Activated CD4-positive, alpha-beta T cell treated with anti-CD3 and anti-CD28 coated beads for 4 hours (primary cell): Measurements from ENCODE around the gene TOMM5.
A peak's percentile ranks its signal among the peaks of the same experiment; 100 is the strongest.
"Not testable (repeated sequence)": the region's sequence is repeated elsewhere in the genome, so short reads cannot be mapped to it uniquely, and the experiment has no call there.

Experiments
- DNase-seq, 2 donors: peaks; one replicate each; pipeline ENCODE4 v3.0.0-alpha.2; 2020

TOMM5 gene

DNA sequence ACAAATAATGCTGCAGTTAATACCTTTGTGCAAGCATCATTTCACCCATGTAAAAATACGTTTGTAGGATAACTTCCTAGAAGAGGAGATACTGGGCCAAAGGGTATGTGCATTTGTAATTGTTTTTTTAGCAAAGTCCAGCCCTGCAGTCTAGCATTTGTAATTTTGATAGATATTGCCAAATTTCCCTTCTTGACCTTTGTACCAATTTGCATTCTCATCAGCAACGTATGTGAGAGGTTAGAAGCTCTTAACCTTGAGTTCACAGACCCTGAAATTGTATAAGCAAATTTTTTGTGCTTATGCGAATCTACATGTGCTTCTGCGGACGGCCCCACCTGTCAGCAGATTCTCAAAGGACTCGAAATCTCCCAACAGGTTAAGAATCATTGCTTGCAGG lies 18.6 kb upstream of the TOMM5 start:
- no peak for DNase-seq

DNA sequence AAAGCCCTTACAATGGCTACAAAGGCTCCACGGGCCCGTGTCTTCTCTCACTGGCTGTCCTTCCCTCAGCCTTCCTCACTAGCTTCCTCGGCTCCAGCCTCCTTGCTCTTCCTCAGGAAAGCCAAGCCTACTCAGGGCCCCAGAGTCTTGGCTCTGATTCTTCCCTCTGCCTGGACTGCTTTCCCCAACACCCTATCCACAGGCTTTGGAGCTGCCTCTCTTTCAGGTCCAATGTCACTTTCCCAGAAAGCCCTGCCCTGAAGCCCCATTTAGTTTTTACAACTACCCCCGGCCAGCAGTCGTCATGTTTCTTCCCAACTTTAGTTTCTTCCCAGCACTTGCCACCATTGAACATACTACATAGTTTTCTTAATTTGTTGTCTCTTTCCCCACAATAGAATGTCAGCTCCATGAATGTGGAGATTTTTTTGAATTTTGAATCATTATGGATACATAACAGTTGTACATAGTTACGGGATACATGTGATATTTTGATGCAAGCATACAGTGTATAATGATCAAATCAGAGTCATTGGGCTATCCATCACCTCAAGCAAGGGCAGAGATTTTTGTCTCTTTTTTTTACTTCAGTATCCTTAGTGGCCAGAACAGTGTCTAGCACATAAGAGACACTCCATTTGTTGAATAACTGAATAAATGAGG lies 17.5 kb upstream of the TOMM5 start:
- DNase-seq: no peak

DNA sequence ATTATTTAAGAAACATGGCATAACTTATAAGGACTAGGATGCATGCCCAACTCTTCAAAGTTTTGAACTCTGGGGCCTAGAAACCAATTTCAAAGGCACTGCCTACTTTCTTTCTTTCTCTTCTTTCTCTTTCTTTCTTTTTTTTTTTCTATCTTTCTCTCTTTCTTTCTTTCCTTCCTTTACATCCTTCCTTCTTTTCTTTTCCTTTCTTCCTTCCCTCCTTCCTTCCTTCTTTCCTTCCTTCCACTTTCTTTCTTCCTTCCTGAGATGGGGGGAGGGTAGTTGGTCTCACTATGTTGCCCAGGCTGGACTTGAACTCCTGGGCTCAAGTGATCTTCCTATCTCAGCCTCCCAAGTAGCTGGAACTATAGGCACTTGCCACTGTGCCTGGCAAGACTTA lies 15.9 kb upstream of the TOMM5 start:
- no peak for DNase-seq

- no peak for DNase-seq
Observed at GRCh38 chr9:37604296-37604695, 11.9 kb upstream of the TOMM5 start.

- no peak for DNase-seq
Observed at GRCh38 chr9:37602817-37603216, 10.4 kb upstream of the TOMM5 start.

DNA sequence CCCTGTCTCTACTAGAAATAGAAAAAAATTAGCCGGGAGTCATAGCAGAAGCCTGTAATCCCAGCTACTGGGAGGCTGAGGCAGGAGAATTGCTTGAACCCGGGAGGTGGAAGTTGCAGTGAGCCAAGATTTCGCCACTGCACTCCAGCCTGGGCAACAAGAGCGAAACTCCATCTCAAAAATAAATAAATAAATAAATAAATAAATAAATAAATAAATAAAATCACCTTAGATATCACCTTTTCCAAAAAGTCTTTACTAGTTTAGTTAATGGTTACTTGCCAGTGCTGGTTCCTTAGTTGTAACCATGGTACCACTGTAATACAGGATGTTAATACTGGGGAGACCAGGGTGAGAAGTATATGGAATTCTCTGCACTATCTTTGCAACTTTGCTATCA lies 9.7 kb upstream of the TOMM5 start:
- DNase-seq: not testable (repeated sequence)

- no peak for DNase-seq
Observed at GRCh38 chr9:37596504-37596903, 4.1 kb upstream of the TOMM5 start.

GRCh38 chr9:37593883-37594448 lies 1.6 kb upstream of the TOMM5 start:
- DNase-seq: no peak

- DNase-seq: no peak
Observed at GRCh38 chr9:37587521-37587920, 4.9 kb downstream of the TOMM5 start.

DNA sequence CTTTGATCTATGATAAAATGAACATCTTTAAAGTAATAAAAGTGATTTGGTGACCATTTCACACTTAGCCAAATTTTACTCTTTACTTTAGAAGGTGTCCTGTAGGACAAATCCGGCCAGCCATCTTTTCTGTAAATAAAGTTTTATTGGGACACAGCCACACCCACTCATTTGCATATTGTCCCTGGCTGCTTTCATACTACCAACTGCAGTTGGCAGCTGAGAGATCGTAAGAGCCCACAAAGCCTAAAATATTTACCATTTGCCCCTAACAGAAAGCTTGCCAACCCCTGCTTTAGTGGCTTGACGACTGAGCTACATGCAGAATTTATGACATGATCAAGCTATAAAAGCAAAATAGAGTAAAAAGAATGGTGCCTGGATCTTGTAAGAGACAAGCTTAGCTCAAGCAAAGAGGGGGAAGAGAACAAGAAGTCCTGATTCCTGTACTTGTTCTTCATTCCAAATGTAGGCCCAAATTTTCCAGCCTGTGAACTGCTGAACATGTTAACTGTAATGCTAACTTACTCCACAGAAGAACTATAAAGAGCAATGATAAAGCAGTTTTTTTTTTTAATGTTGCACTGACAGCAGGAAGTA lies 8.8 kb downstream of the TOMM5 start:
- no peak for DNase-seq

GRCh38 chr9:37582548-37583157 lies 9.7 kb downstream of the TOMM5 start:
- no peak for DNase-seq

- peak; percentile 22 to 29 for DNase-seq
Observed at GRCh38 chr9:37575921-37576721, 16.3 kb downstream of the TOMM5 start, which contains the start of gene FBXO10. FBXO10 (minus strand) TSS chr9:37576380; CDS start chr9:37541768, 34,612 bp downstream.

DNA sequence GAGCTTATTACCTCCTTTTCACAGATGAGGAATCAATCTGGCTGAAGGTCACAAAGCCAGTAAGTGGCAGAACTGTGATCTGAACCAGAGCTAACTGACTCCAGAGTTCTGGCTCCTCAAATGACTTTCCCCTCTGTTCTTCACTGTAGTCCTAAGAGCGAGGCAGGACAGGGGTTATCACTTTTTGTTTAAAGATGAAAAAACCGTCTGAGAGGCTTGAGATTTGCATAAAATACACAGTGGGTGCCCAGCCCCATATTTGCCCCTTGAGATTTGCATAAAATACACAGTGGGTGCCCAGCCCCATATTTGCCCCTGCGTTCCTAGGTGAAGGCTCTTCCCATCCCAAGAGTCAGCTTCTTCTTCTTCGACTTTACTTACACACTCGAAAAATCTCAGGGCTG lies 16.9 kb downstream of the TOMM5 start:
- DNase-seq: no peak

DNA sequence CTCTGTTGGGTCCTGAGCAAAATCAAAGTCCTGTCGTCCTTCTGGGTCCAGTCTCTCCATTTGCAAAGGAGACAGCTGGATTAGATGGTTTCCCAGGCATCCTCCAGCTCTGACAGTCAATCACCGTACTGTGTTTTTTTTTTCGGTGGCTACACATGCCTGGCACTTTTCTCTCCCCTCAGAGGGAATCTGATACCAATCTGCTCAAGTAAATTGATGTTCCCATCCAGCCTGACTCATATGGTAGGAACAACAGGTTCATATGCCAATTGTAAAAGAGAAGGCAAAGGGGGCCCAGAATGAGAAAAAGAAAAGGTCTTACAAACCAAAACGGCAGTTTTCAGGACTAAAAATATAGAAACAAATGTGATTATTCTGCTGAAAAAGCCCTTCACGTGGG lies 17.4 kb downstream of the TOMM5 start:
- DNase-seq: no peak

DNA sequence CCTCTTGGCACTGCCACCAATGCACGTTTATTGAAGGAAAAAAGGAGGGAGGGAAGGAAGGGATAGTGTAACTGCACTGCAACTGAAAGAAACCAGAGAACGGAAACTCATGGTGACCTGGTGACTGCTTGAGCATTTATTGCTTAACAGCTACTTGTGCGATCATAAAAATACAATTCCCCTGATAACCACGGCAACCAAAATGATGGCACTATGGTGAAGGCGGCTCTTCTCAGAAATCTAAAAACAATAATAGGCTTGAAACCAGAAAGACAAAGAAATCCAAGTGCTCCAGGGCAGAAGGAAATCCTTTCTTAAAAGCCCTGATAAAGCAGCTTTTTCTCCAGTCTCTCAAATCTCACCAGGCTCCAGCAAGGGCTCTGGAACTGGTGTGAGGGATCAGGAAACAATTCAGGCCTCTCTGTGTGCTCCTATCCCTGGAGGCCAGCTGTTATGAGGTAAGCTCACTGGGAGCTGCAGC lies 18.1 kb downstream of the TOMM5 start:
- no peak for DNase-seq

GRCh38 chr9:37571282-37571681 lies 21.1 kb downstream of the TOMM5 start:
- no peak for DNase-seq

- DNase-seq: no peak
Observed at GRCh38 chr9:37566716-37567115, 25.7 kb downstream of the TOMM5 start.

- DNase-seq: no peak
Observed at GRCh38 chr9:37565661-37566618, 26.5 kb downstream of the TOMM5 start.

- DNase-seq: no peak
Observed at GRCh38 chr9:37564916-37565315, 27.5 kb downstream of the TOMM5 start.

DNA sequence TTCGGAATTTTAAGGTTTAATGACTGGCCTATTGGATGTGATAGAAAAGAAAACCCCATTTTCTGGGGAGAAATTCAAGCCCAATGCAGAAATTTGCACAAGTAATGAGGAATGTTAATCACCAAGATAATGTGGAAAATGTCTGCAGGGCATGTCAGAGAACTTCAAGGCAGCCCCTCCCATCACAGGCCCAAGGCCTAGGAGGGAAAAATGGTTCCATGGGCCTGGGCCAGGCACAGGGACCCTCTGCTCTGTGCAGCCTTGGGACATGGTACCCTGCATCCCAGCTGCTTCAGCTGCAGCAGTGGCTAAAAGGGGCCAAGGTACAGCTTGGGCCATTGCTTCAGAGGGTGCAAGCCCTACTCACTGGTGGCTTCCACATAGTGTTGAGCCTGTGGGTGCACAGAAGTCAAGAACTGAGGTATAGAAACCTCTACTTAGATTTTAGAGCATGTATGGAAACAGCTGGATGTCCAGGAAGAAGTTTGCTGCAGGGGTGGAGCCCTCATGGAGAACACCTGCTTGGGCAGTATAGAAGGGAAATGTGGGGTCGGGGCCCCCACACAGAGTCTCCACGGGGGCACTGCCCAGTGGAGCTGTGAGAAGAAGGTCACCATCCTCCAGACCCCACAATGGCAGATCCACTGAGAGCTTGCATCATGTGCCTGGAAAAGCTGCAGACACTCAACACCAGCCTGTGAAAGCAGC lies 28.4 kb downstream of the TOMM5 start:
- no peak for DNase-seq

- DNase-seq: no peak
Observed at GRCh38 chr9:37562826-37563225, 29.6 kb downstream of the TOMM5 start.
